GM18909 (cell line): ENCODE results near the gene SSBP4.

ENCODE experiments used
- ATAC-seq: cut with Tn5 transposase; IDR thresholded peaks from one replicate; pipeline ENCODE4 v1.9.1; 2021; ENCODE audit warnings: mild to moderate bottlenecking; ENCODE audit not compliant: unreplicated experiment, poor library complexity

The SSBP4 gene

GRCh38 chr19:18461471-18461870 lies 42.3 kb downstream of the SSBP4 start:
- no peak for ATAC-seq

GRCh38 chr19:18464646-18465045 lies 45.4 kb downstream of the SSBP4 start:
- ATAC-seq: no peak

DNA sequence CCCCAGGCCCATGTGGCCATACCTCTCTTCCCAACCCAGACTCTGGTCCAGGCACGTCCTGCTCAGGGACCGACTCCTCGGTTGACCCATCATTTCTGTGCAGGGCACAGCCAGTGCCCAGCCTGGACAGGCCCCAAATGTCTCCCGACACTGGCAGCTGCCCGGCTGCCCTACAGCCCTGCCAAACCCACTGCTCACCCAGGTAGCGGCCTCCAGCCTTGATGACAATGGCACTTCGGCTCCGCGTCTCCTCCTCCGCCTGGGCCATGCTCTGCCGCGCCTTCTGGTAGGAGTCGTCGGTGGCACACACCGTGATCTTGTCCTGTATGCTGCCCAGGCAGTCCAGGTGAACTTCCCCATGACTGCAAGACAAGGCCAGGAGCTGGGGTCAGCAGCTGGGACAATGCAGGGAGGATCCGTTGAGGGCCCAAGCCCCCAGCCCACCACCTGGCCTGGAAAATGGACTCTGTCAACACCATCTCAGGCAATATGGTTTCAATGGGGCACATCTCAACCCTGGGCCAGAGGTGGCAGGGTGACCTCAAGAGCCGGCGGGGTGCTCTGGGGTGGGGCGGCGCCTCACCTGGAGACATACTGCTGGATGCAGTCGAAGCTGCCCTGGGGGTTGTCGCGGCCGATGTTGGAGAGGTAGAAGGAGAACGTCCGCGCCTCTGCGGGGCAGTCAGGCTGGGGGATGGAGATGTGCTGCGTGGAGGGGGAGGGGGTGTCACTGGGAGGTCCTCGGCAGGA lies 46.2 kb downstream of the SSBP4 start:
- ATAC-seq: no peak

GRCh38 chr19:18465964-18466339 lies 46.8 kb downstream of the SSBP4 start:
- ATAC-seq: no peak

GRCh38 chr19:18466354-18466753 lies 47.2 kb downstream of the SSBP4 start:
- no peak for ATAC-seq

- no peak for ATAC-seq
These were observed 48.8 kb downstream of the SSBP4 start for GRCh38 chr19:18467978-18468377.

DNA sequence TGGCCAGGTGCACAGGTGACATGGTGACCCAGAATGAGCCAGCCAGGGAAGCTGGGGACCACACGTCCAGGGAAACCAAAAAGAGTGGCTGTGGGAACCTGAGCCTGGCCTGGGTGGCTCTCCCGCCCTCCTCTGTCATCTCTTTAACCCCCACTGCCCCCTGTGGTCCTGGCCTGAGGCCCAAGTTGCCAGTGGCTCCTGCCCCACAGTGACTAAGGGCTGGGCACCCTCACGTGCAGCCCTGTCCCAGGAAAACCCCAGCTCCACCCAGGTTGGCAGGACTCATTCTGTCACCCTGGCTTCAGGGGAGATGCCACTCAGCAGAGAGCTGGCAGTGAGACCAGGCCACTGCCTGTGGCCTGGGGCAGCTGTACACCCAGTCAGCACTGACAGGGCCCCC lies 49.3 kb downstream of the SSBP4 start:
- ATAC-seq: no peak

GRCh38 chr19:18469069-18469846 lies 50.1 kb downstream of the SSBP4 start:
- ATAC-seq: no peak

DNA sequence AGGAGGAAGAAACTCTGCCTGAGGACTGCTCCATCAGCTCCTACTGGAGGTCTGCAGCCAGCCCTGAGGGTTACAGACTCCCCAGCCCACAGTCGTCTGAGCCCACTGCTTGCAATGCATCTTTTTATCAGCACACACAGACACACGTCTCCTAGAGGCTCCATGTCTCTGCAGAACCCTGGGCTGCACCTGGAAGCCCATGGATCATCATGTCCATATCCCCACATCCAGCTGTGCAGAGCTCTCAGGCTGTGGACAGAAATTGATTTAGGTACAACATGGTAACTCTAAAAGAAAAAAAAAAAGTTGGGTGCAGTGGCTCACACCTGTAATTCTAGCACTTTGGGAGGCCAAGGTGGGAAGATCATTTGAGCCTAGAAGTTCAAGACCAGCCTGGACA lies 51.6 kb downstream of the SSBP4 start:
- ATAC-seq: no peak

- ATAC-seq: no peak
These were observed 54.0 kb downstream of the SSBP4 start for GRCh38 chr19:18473003-18473705.

GRCh38 chr19:18473706-18474087 lies 54.5 kb downstream of the SSBP4 start:
- ATAC-seq: no peak

DNA sequence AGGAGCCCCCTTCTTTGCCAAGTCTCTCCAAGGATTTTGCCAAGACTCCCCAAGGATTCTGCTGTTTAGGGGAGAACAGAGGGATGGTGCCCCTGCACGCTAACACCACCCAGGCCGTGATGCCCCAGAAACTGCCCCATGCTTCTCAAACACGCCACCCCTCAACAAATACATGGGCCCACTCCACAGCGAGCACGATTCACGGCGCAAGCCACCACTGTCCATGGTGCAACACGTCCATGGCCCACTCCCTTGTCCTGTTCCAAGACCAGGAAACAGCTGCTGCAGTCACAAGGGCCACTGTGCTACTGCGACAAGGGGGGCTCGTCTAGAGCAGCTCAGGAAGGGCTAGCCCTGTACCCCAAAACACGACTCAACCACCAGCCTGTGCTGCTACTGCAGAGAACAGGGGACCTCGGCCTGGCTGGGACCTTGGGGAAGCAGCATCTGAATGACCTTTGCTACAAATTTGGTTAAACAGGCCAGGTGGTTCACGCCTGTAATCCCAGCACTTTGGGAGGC lies 55.2 kb downstream of the SSBP4 start:
- ATAC-seq: no peak

DNA sequence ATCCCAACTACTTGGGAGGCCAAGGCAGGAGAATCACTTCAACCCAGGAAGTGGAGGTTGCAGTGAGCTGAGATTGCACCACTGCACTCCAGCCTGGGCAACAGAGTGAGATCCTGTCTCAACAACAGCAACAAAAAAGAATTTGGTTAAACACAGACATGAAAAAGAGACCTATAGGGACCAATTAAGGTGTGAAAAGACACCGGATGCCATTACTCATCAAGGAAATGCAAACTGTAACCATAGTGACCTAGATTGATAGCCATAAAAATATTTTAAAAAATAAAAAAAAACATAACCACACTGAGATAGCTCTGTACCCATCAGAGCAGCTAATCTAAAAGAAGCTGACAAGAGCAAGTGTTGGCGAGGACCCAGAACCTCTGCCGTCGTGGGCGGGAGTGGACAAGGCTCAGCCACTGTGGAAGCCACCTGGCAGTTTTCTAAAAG lies 55.8 kb downstream of the SSBP4 start:
- ATAC-seq: no peak

DNA sequence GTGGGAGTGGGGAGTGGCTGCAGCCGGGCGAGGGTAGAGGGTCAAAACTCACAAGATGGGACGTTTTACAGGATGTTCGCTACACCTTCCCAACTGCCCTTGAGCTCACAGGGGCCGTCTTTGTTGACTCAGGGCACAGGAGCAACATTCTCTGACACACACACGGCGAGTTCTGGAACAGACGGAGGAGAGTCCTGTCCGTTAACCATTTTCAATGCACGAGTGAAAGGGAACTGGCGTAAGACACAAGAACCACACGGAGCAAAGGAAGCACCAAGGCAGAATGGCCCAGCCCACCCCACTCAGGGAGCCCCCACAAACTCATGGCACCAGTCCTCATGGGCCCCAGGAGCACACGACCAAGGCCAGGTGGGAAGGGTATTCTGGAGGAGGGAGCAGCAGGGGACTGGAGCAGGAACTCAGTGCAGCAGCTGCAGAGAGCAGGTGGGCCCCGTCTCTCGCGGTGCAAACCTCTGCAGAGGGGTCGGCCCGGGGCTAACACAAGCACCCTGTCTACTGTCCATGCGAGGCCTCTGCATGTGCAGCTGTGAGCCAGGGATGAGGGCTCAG lies 56.6 kb downstream of the SSBP4 start:
- no peak for ATAC-seq

DNA sequence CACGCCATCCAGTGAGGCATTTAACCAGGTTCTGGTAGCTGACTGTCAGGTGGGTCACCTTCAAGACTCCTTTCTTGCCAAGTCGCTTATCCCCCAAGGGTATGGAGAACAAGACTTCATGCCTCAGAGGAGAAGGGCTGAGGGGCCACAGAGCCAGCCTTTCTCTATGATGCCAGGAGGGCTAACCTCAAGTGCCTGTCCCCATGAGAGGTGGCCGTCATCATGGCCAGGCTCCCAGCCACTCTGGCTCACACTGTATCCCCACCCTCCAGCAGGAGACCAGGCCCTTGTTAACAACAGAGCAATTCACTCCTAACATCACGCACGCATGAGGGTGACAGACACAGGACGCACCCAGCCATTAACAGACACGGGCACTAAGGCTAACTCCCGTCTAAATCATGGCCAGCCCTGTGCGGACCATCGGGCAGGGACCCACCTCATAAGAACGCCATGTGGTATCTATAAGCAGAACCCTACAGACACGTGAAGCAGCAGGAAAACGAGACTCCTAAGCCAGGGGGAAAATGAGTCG lies 57.4 kb downstream of the SSBP4 start:
- no peak for ATAC-seq

DNA sequence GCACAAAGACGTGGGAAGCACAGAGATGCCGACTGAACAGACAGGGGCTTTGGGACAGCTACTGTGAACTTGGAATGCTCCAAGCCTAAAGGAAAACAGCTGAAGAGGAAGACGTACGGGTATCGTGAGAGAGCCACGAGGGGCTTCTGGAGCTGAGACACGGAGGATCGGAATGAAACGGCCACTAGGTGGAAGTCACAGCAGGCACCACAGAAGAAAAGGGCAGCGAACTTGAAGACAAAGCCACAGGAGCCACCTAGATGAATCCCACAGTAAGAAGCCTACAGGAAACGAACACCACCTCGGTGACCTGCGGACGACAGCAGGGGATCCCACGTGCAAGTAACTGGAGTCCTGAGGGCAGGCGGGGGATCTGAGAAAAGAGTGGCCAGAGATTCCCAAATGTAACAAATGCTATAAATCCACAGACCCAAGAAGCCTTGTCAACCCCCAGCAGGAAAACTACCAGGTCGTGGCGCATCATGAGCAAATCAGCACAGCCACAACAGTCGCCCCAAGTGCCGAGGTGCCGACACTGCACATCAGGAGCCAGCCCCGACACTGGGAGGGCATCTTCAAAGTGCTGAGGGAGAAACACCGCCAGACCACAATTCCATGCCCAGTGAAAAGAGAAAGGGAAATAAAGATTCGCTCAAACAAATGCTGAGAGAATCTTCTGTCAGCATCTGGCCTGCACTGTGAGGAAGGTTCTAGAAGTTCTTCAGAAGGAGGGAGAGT lies 58.0 kb downstream of the SSBP4 start:
- ATAC-seq: no peak

DNA sequence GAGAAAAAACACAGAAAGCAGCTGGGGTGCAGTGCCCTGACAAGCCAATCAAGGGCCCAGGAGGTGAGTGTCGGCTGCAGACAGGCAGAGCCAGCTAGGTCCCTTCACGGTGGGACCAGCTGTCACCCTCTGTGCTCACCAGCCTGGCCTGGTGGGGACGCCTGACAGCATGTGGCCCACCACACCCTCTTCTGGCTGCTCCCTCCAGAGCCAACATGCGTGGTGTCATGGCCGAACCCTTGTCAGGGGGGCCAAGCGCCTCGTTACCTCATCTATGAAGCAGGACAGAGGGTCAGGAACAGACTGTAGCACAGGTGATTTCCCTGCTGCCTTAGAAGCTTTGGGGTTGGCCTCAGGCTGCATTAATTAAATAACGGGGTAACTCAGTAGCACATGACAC lies 58.8 kb downstream of the SSBP4 start:
- no peak for ATAC-seq

GRCh38 chr19:18478545-18479311 lies 59.5 kb downstream of the SSBP4 start:
- peak; percentile 69 for ATAC-seq
